IMR-90 (cell line): ENCODE data around the gene MARCO.

Experiments
- BHLHE40 ChIP-seq: fragments of 150-350 bp; IDR thresholded peaks from 2 replicates; pipeline ENCODE4 v1.6.1; 2016; ENCODE audit warnings: mild to moderate bottlenecking, low read depth, low read length
- CEBPB ChIP-seq: IDR thresholded peaks from 2 replicates; pipeline ENCODE4 v1.6.1; 2012; ENCODE audit warnings: low read depth, low read length, improper control_type of control experiment
- CHD1 ChIP-seq: IDR thresholded peaks from 2 replicates; pipeline ENCODE4 v1.6.1; 2012; ENCODE audit warnings: low read depth, low read length, improper control_type of control experiment
- CTCF ChIP-seq: conservative IDR thresholded peaks from 2 replicates; pipeline ENCODE4 v1.5.1; 2012; ENCODE audit warnings: mild to moderate bottlenecking, low read depth, low read length, improper control_type of control experiment
- ELK1 ChIP-seq: fragments of 150-350 bp; IDR thresholded peaks from 2 replicates; pipeline ENCODE4 v1.6.1; 2016; ENCODE audit warnings: low read depth, mild to moderate bottlenecking, low read length, moderate library complexity, borderline replicate concordance
- MAZ ChIP-seq: IDR thresholded peaks from 2 replicates; pipeline ENCODE4 v1.6.1; 2012; ENCODE audit warnings: low read depth, mild to moderate bottlenecking, low read length, improper control_type of control experiment, moderate library complexity, borderline replicate concordance
- MXI1 ChIP-seq: IDR thresholded peaks from 2 replicates; pipeline ENCODE4 v1.6.1; 2012; ENCODE audit warnings: low read depth, mild to moderate bottlenecking, low read length, moderate library complexity, borderline replicate concordance
- NFE2L2 ChIP-seq: fragments of 150-350 bp; IDR thresholded peaks from 2 replicates; pipeline ENCODE4 v1.6.1; 2016; ENCODE audit warnings: low read depth, mild to moderate bottlenecking, low read length
- POLR2A ChIP-seq: IDR thresholded peaks from 2 replicates; pipeline ENCODE4 v1.6.1; 2012; ENCODE audit warnings: mild to moderate bottlenecking, low read depth, low read length
- RAD21 ChIP-seq: IDR thresholded peaks from 2 replicates; pipeline ENCODE4 v1.6.1; 2012; ENCODE audit warnings: low read length, improper control_type of control experiment
- RCOR1 ChIP-seq: IDR thresholded peaks from 2 replicates; pipeline ENCODE4 v1.6.1; 2012; ENCODE audit warnings: mild to moderate bottlenecking, low read length, improper control_type of control experiment; ENCODE audit not compliant: insufficient replicate concordance
- RFX5 ChIP-seq: IDR thresholded peaks from 2 replicates; pipeline ENCODE4 v1.8.0; 2012; ENCODE audit warnings: low read depth, mild to moderate bottlenecking, low read length, moderate library complexity
- SMC3 ChIP-seq: fragments of 150-350 bp; IDR thresholded peaks from 2 replicates; pipeline ENCODE4 v1.6.1; 2016; ENCODE audit warnings: low read depth, mild to moderate bottlenecking, antibody characterized with exemption, low read length, moderate library complexity
- USF2 ChIP-seq: fragments of 150-350 bp; IDR thresholded peaks from 2 replicates; pipeline ENCODE4 v1.6.1; 2017; ENCODE audit warnings: mild to moderate bottlenecking, antibody characterized with exemption, low read length, low read depth

GRCh38 chr2:118925476-118925875, 16.5 kb upstream of the MARCO start:
- TF ChIP-seq CTCF (no peak), ELK1 (no peak), USF2 (no peak), MAZ (no peak), RAD21 (no peak), POLR2A (no peak), BHLHE40 (no peak), CEBPB (no peak), MXI1 (no peak), SMC3 (no peak), RFX5 (no peak), RCOR1 (no peak), NFE2L2 (no peak), CHD1 (no peak)
